ENCODE measurements around the gene KCNJ15.

DNA sequence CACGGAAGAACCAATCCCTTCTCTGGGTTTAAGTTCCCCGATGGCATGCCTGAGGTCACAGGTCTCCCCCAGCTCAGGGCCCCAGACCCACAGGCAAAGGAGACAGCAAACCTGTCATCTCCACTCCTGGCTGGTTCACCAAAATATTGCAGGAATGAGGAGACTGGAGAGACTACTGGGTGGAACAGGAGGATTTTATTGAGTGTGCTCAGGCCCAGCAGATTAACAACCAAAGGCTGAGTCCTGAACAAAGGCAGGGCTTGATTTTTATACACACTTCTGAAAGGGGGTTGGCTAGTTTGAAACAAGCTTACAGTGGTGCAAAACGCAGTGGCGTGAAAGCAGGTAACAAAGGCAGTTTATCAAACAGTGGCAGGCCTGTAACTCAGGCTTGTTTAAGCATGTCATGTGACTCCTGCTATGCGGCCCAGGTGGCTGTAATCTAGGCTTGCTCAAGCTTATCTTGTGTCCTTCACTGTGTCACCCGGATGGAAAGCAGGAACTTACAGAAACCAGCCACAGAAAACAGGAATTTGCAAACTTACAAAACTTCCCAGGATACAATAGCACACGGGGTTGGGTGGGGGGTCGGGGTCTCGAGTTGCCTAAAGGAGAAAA, 27.4 kb upstream of the KCNJ15 start:
- TF ChIP-seq EZH2 (IDR thresholded peaks at IDR 0.05; ENCODE audit: insufficient read depth, low read length) = no peak
- TF ChIP-seq CTCF (IDR thresholded peaks at IDR 0.05; ENCODE audit: insufficient read depth, low read depth, low read length) = no peak

Data from astrocyte (in vitro differentiated cells and primary cell).